Right renal pelvis (tissue), 4 donors: ENCODE measurements around the gene VPS13D. TPM values are rescaled to one million over a fixed set of nuclear protein-coding genes. Genes with fewer than 3 reads are reported as not detected.

Source experiments
- DNase-seq, 4 donors: peaks; one replicate each; pipeline ENCODE4 v3.0.0-alpha.2; 2013; ENCODE audit warnings: low read depth in 4 of 4, low spot score in 3 of 4, missing footprints in 1 of 4
- polyA plus RNA-seq, 4 donors: library from polyadenylated mRNA; unstranded; fragments of 120-200 nt; gene quantifications; one replicate each; pipeline ENCODE4 v1.2.1, GENCODE V29; 2013; ENCODE audit not compliant: insufficient read length in 4 of 4

The VPS13D gene
- polyA plus RNA-seq, 4 donors, result 24.2 to 27.8 (median 26.3) TPM

- DNase-seq, result no peak
These were observed 50.1 kb downstream of the VPS13D start for GRCh38 chr1:12279728-12280464.

- DNase-seq, result no peak
These were observed 52.3 kb downstream of the VPS13D start for GRCh38 chr1:12282142-12282541.

GRCh38 chr1:12284486-12284885 is 54.7 kb downstream of the VPS13D start:
- no peak for DNase-seq

GRCh38 chr1:12285496-12286143 is 55.8 kb downstream of the VPS13D start:
- DNase-seq, result no peak

GRCh38 chr1:12287869-12288268 is 58.0 kb downstream of the VPS13D start:
- DNase-seq, result no peak

- no peak for DNase-seq
These were observed 61.0 kb downstream of the VPS13D start for GRCh38 chr1:12290828-12291227.

- DNase-seq, result no peak
These were observed 63.6 kb downstream of the VPS13D start for GRCh38 chr1:12293416-12293815.

- DNase-seq, result no peak
These were observed 64.2 kb downstream of the VPS13D start for GRCh38 chr1:12294076-12294475.

- no peak for DNase-seq
These were observed 66.2 kb downstream of the VPS13D start for GRCh38 chr1:12296016-12296415.

- no peak for DNase-seq
These were observed 66.8 kb downstream of the VPS13D start for GRCh38 chr1:12296623-12297022.

GRCh38 chr1:12300706-12301105 is 70.9 kb downstream of the VPS13D start:
- no peak for DNase-seq

GRCh38 chr1:12301518-12302237 is 71.8 kb downstream of the VPS13D start:
- no peak for DNase-seq

- DNase-seq, result no peak
These were observed 73.1 kb downstream of the VPS13D start for GRCh38 chr1:12302798-12303447.

GRCh38 chr1:12305377-12305776 is 75.5 kb downstream of the VPS13D start:
- no peak for DNase-seq

GRCh38 chr1:12309783-12310742 is 80.2 kb downstream of the VPS13D start:
- DNase-seq, result no peak

- no peak for DNase-seq
These were observed 84.6 kb downstream of the VPS13D start for GRCh38 chr1:12314333-12314903.

GRCh38 chr1:12315146-12315545 is 85.3 kb downstream of the VPS13D start:
- no peak for DNase-seq

GRCh38 chr1:12316331-12316730 is 86.5 kb downstream of the VPS13D start:
- DNase-seq, result no peak

GRCh38 chr1:12320486-12320885 is 90.7 kb downstream of the VPS13D start:
- DNase-seq, result no peak

GRCh38 chr1:12324423-12324822 is 94.6 kb downstream of the VPS13D start:
- DNase-seq, result no peak
